Neural crest cell (in vitro differentiated cells): ENCODE data around the gene CHPF2. TPM values are rescaled to one million over a fixed set of nuclear protein-coding genes. Genes with fewer than 3 reads are reported as not detected.

ENCODE experiments used
- DNase-seq: peaks from one replicate; pipeline ENCODE4 v3.0.0; 2021; ENCODE audit warnings: low read depth, mixed read lengths, low spot score
- H3K27ac Mint-ChIP-seq: one replicate; pipeline ENCODE4 v1.8.0; 2021; ENCODE audit warnings: mild to moderate bottlenecking, mixed read lengths; ENCODE audit not compliant: unreplicated experiment
- H3K27me3 Mint-ChIP-seq: 2 replicates; pipeline ENCODE4 v1.8.0; 2021; ENCODE audit warnings: low read depth, mild to moderate bottlenecking, mixed read lengths
- H3K36me3 Mint-ChIP-seq: 2 replicates; pipeline ENCODE4 v1.8.0; 2021; ENCODE audit warnings: low read depth, mild to moderate bottlenecking, mixed read lengths
- H3K4me1 Mint-ChIP-seq: 2 replicates; pipeline ENCODE4 v1.8.0; 2021; ENCODE audit warnings: mixed read lengths
- H3K4me3 Mint-ChIP-seq: one replicate; pipeline ENCODE4 v1.8.0; 2021; ENCODE audit warnings: mild to moderate bottlenecking, mixed read lengths
- H3K9me3 Mint-ChIP-seq: 2 replicates; pipeline ENCODE4 v1.8.0; 2021; ENCODE audit warnings: mixed read lengths
- CTCF ChIP-seq: fragments of 200-600 bp; sonication (generic); conservative IDR thresholded peaks from 2 replicates; pipeline ENCODE4 v1.5.0; 2021; ENCODE audit warnings: antibody characterized with exemption, mild to moderate bottlenecking
- total RNA-seq: library from RNA; stranded (reverse); gene quantifications from 2 replicates; pipeline ENCODE4 v1.2.1, GENCODE V29; 2021

Gene CHPF2
- total RNA-seq, 1 donor from 2014 or later, result 34.1 TPM

- Mint-ChIP-seq H3K4me3 (no peak overlapping the region), H3K36me3 (no peaks in the 10 kb centered on the region), H3K4me1 (no peaks in the 10 kb centered on the region), H3K9me3 (no peaks in the 10 kb centered on the region), H3K27me3 (peaks cover 13% of the 10 kb centered on the region), H3K27ac (no peak overlapping the region)
- no peak for DNase-seq
- no peak for TF ChIP-seq CTCF
Observed at GRCh38 chr7:151207804-151208203, 24.5 kb upstream of the CHPF2 start.

- no peak for TF ChIP-seq CTCF
- Mint-ChIP-seq H3K4me3 (no peak overlapping the region), H3K4me1 (no peaks in the 10 kb centered on the region), H3K36me3 (peaks cover 3% of the 10 kb centered on the region), H3K9me3 (no peaks in the 10 kb centered on the region), H3K27ac (no peak overlapping the region), H3K27me3 (peaks cover 13% of the 10 kb centered on the region)
- no peak for DNase-seq
Observed at GRCh38 chr7:151208253-151208862, 23.9 kb upstream of the CHPF2 start.

GRCh38 chr7:151209588-151209987 lies 22.7 kb upstream of the CHPF2 start:
- no peak for TF ChIP-seq CTCF
- no peak overlapping the region for H3K27ac Mint-ChIP-seq

GRCh38 chr7:151210087-151210854 lies 22.0 kb upstream of the CHPF2 start, which contains the start of gene H2BK1:
TSS of gene H2BK1 (minus strand) at chr7:151210488. CDS start at chr7:151210318, 170 bp downstream.
- Mint-ChIP-seq H3K9me3 (no peaks in the 10 kb centered on the region), H3K27ac (no peak within 1 kb of the TSS), H3K27me3 (peaks cover 11% of the 10 kb centered on the region), H3K4me1 (no peaks in the 10 kb centered on the region), H3K4me3 (no peak within 1 kb of the TSS), H3K36me3 (peaks cover 8% of the 10 kb centered on the region)
- no peak for TF ChIP-seq CTCF
- no peak for DNase-seq

More at GRCh38 chr7:151209588-151209987, 22.7 kb upstream of the CHPF2 start:
- no peak for DNase-seq
- H3K4me1 Mint-ChIP-seq, result no peaks in the 10 kb centered on the region
- H3K4me3 Mint-ChIP-seq, result no peak overlapping the region
- H3K36me3 Mint-ChIP-seq, result peaks cover 4% of the 10 kb centered on the region
- H3K9me3 Mint-ChIP-seq, result no peaks in the 10 kb centered on the region
- peaks cover 13% of the 10 kb centered on the region for H3K27me3 Mint-ChIP-seq

- H3K9me3 Mint-ChIP-seq, result no peaks in the 10 kb centered on the region
- peaks cover 12% of the 10 kb centered on the region for H3K36me3 Mint-ChIP-seq
- H3K27me3 Mint-ChIP-seq, result peaks cover 5% of the 10 kb centered on the region
- no peak for DNase-seq
- H3K4me1 Mint-ChIP-seq, result no peaks in the 10 kb centered on the region
- no peak overlapping the region for H3K27ac Mint-ChIP-seq
- no peak for TF ChIP-seq CTCF
- no peak overlapping the region for H3K4me3 Mint-ChIP-seq
Observed at GRCh38 chr7:151211155-151211772, 21.0 kb upstream of the CHPF2 start.
